Ovary (tissue), 3 donors: Measurements from ENCODE around the gene TEX2.
"Not testable (repeated sequence)": the region's sequence is repeated elsewhere in the genome, so short reads cannot be mapped to it uniquely, and the experiment has no call there.

ENCODE experiments used
- EP300 ChIP-seq: sonication (generic); formaldehyde crosslinking; IDR thresholded peaks from one replicate; pipeline ENCODE4 v1.6.1; 2017; ENCODE audit warnings: antibody characterized with exemption
- POLR2A ChIP-seq: fragments of 450-650 bp; IDR thresholded peaks from one replicate; pipeline ENCODE4 v1.6.1; 2017; ENCODE audit warnings: antibody characterized with exemption, mild to moderate bottlenecking, moderate library complexity
- TF ChIP-seq, protein P1 (sequence below), 3 donors: fragments of 450-650 bp in 2 of 3; fragments of 200-600 bp in 1 of 3; IDR thresholded peaks; one replicate each; pipeline versions ENCODE4 v1.5.1 to v1.8.0; 2016 to 2022; ENCODE audit warnings: antibody characterized with exemption in 3 of 3, mild to moderate bottlenecking in 1 of 3
- donor health status: DM: no; HTN: no; CAD: no.

DNA sequence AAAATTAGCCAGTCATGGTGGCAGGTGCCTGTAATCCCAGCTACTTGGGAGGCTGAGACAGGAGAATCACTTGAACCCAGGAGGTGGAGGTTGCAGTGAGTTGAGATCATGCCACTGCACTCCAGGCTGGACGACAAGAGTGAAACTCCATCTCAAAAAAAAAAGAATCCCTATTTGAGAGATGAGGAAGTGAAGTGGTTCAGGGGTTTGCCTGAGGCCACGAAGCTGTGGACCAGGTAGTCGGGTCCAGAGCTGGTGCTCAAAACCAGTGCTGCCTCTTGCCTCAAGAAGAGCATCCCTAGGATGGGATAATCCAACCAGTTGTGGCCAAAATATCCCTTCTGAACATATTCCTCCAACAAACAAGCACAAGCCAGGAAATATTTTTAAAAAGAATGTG lies 95.4 kb downstream of the TEX2 start:
- not testable (repeated sequence) for TF ChIP-seq POLR2A, EP300
- TF ChIP-seq, protein P1, sequence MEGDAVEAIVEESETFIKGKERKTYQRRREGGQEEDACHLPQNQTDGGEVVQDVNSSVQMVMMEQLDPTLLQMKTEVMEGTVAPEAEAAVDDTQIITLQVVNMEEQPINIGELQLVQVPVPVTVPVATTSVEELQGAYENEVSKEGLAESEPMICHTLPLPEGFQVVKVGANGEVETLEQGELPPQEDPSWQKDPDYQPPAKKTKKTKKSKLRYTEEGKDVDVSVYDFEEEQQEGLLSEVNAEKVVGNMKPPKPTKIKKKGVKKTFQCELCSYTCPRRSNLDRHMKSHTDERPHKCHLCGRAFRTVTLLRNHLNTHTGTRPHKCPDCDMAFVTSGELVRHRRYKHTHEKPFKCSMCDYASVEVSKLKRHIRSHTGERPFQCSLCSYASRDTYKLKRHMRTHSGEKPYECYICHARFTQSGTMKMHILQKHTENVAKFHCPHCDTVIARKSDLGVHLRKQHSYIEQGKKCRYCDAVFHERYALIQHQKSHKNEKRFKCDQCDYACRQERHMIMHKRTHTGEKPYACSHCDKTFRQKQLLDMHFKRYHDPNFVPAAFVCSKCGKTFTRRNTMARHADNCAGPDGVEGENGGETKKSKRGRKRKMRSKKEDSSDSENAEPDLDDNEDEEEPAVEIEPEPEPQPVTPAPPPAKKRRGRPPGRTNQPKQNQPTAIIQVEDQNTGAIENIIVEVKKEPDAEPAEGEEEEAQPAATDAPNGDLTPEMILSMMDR (IDR thresholded peaks at IDR 0.05): not testable (repeated sequence)
